SK-N-MC (cell line): ENCODE data around the gene OVOL3.

Experiments used
- DNase-seq: peaks from one replicate; pipeline ENCODE4 v3.0.0-alpha.2; 2011; ENCODE audit warnings: low read depth, low spot score
- H3K27ac ChIP-seq: fragments of 200-600 bp; sonication (generic); 2 replicates; pipeline ENCODE4 v1.5.1; 2016; ENCODE audit warnings: mixed run types
- H3K36me3 ChIP-seq: fragments of 200-600 bp; sonication (generic); 2 replicates; pipeline ENCODE4 v1.6.1; 2017; ENCODE audit warnings: antibody characterized with exemption, low read length, mixed read lengths; ENCODE audit not compliant: insufficient read depth
- H3K4me3 ChIP-seq: fragments of 200-600 bp; sonication (generic); 2 replicates; pipeline ENCODE4 v1.5.1; 2016
- H3K9ac ChIP-seq: fragments of 200-600 bp; sonication (generic); 2 replicates; pipeline ENCODE4 v1.8.0; 2017; ENCODE audit warnings: mixed run types, mixed read lengths; ENCODE audit not compliant: insufficient read length
- H3K9me3 ChIP-seq: fragments of 200-600 bp; sonication (generic); 2 replicates; pipeline ENCODE4 v1.6.1; 2017; ENCODE audit warnings: low read depth, mild to moderate bottlenecking, antibody characterized with exemption, low read length, moderate library complexity, mixed read lengths
- EZH2 ChIP-seq: fragments of 200-600 bp; sonication (generic); IDR thresholded peaks from one replicate; pipeline ENCODE4 v1.6.1; 2017; ENCODE audit warnings: antibody characterized with exemption
- FOXP2 ChIP-seq: optimal IDR thresholded peaks from 2 replicates; pipeline ENCODE3; 2011; ENCODE audit warnings: mild to moderate bottlenecking, moderate library complexity; ENCODE audit not compliant: insufficient read depth; ENCODE audit errors: extremely low read length, control extremely low read depth
- POLR2AphosphoS5 ChIP-seq: IDR thresholded peaks from 2 replicates; pipeline ENCODE4 v1.6.1; 2012; ENCODE audit warnings: mild to moderate bottlenecking, low read depth, low read length, borderline replicate concordance

Gene OVOL3

DNA sequence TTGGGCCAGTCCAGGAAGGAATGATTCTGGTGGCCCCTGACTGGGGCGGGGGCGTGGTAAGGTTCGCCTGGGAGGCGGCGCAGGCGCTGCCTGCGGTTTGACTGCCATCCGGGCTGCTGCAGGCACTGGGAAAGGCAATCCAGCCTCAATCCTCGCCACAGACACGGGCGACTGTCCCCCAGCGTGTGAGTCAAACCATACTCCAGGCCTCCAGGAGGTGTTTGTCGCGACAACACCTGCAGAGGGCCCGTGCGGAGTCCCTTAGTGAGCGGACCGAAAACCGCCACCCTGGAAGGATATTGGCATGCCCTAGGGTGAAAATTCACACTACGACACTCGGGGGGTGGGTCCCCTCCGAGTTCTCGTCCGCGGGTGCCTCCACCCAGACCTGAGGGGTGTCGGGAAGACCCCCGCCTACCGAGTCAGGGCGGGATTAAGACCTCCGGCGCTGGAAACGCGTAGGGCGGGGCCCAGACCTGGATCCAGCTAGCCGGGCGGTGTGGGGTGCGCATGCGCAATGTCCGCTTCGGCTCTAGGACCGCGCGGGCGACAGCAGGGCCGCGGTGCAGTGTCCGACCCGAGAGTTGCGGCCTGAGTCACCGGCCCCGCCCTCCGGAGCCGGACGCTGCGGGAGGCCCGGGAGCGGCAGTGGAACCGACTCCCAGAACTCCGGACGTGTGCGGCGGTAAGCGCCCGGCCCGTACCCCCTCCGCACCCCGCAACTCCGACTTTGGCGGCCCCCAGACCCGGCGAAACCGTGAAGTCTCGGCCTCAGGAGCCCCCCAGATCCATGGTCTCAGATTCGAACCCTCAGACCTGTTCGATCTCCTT is 28.7 kb downstream of the OVOL3 start, which contains the start of gene CAPNS1:
Gene CAPNS1 (plus strand): TSS at position 594 of the 831 bp plus-strand sequence. CDS start 946 bp downstream, outside the sequence.
- peak within 1 kb of the TSS; percentile 88 for H3K4me3 ChIP-seq
- DNase-seq, result no peak
- TF ChIP-seq POLR2AphosphoS5 (peak; percentile 79), FOXP2 (peak; percentile 79), EZH2 (no peak)

DNA sequence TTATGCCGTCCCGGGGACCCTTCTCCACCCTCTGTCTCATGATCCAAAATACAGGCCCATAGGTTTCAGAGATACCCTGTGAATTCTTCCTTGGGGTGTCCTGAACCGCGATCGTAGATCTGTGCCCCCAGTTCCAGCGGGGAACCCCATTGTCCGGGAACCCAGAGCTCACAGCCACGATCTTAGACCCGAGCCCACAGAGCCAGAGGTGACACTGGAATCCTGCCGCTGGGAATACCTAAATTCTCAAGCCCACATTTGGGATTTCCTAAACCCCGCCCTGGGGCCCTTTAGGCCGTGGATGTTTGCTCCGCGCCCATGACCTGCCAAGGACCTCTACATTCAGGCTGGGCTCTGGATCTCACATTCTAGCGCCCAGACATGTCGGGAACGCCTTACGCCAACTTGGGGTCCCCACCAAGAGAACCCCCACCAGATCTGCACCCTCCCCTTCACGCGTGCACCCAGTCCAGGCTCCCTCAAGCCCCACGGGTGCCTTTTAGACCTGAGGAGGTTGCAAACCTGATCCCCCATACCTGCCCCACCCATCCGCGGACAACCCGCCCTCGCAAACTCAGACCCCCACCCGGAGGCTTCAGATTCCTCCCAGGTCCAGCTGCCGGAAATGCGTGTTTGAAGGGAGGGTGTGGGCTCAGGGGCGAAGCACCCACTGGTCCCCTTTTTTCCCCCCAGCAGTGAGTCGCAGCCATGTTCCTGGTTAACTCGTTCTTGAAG is 29.5 kb downstream of the OVOL3 start:
- no peak for TF ChIP-seq EZH2
- no peak for TF ChIP-seq FOXP2
- TF ChIP-seq POLR2AphosphoS5, result no peak
- H3K9me3 ChIP-seq, result no peaks in the 10 kb centered on the region
- H3K9ac ChIP-seq, result peak overlapping the region; percentile 87
- peaks cover 22% of the 10 kb centered on the region for H3K36me3 ChIP-seq
- peak overlapping the region; percentile 76; the same call in 1 of the 2 replicates for H3K27ac ChIP-seq
- peak overlapping the region; percentile 88 for H3K4me3 ChIP-seq
- DNase-seq, result no peak

More for the DNA sequence above, 28.7 kb downstream of the OVOL3 start, which contains the start of gene CAPNS1:
- H3K27ac ChIP-seq, result peak within 1 kb of the TSS; percentile 76; the same call in 1 of the 2 replicates
- no peaks in the 10 kb centered on the region for H3K9me3 ChIP-seq
- peaks cover 19% of the 10 kb centered on the region for H3K36me3 ChIP-seq
- peak within 1 kb of the TSS; percentile 87 for H3K9ac ChIP-seq

DNA sequence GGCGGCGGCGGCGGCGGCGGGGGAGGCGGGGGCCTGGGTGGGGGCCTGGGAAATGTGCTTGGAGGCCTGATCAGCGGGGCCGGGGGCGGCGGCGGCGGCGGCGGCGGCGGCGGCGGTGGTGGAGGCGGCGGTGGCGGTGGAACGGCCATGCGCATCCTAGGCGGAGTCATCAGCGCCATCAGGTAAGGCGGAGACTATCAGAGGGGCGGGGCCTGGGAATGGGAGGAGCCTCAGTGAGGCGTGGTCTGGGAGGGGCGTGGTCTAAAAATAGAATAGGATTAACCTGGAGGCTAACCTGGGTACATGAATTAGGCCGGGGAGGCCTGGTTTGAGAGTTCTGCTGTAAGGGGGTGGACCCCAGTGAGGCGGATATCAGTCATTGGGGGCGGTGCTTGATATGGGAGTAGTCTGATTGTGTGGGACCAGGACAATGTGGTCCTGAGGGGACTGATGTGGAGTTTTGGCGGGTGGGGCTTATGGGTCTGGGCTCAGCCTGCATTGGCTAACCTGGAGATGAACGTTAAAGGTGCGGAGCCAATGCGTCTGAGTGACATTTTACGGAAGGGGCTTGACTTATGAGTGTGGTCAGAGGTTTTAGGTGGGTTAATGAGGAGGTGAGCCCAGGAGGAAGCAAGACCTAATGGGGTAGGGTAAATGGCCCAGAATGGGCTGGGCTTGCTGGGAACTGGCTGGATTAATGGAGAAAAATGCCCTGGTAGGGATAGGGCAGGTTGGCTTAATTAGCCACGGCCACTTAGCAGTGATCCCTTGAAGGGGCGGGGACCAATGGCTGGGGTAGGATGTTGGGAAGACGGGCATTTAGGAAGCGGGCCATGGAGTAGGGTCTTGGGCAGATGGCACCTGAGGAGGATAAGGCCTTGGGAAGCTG is 30.3 kb downstream of the OVOL3 start:
- TF ChIP-seq EZH2 (no peak), POLR2AphosphoS5 (no peak), FOXP2 (no peak)
- no peaks in the 10 kb centered on the region for H3K9me3 ChIP-seq
- no peak overlapping the region for H3K9ac ChIP-seq
- H3K4me3 ChIP-seq, result peak overlapping the region; percentile 88
- H3K36me3 ChIP-seq, result peaks cover 30% of the 10 kb centered on the region
- no peak for DNase-seq
- H3K27ac ChIP-seq, result no peak overlapping the region

DNA sequence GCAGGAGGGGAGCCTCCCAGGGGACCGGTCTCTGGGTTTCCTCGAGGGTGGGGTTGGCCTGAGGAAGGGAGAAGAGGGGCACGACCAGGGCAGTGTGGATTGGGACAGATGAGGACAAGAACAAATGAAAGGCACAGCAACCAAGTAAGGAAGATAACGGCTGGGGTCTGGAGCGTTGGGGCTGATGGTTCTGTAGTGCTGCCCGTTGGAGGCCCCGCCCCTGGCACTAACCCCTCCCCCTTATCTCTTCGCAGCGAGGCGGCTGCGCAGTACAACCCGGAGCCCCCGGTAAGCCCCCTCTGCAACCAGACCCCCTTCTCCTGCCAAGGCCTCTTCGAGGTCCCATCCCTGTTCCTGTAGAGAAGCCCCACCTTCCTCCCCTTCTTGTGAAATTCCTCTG is 31.1 kb downstream of the OVOL3 start:
- TF ChIP-seq FOXP2 (no peak), EZH2 (no peak), POLR2AphosphoS5 (no peak)
- no peak overlapping the region for H3K4me3 ChIP-seq

DNA sequence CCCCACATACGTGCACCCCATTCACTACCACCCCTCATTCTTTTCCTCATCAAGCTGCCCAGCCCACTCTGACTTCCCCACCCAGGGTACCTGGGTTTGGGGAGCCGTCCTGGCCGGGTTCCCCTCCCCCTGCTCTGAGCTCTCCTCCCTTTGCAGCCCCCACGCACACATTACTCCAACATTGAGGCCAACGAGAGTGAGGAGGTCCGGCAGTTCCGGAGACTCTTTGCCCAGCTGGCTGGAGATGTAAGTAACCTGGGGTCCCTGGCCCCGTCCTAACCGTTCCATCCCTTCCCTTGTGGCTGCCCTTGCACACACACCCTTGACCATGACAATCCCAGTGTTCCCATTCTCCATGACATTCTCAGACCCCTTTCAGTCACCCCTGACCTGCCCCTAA is 31.6 kb downstream of the OVOL3 start:
- no peak overlapping the region for H3K4me3 ChIP-seq
- TF ChIP-seq FOXP2, result no peak
- no peak for TF ChIP-seq EZH2
- no peak for TF ChIP-seq POLR2AphosphoS5
- no peaks in the 10 kb centered on the region for H3K9me3 ChIP-seq
- no peak overlapping the region for H3K27ac ChIP-seq
- no peak for DNase-seq
- H3K36me3 ChIP-seq, result peaks cover 40% of the 10 kb centered on the region
- no peak overlapping the region for H3K9ac ChIP-seq

More for the DNA sequence above, 31.1 kb downstream of the OVOL3 start:
- Histone ChIP-seq H3K36me3 (peaks cover 38% of the 10 kb centered on the region), H3K9ac (no peak overlapping the region), H3K9me3 (no peaks in the 10 kb centered on the region), H3K27ac (no peak overlapping the region)
- no peak for DNase-seq

DNA sequence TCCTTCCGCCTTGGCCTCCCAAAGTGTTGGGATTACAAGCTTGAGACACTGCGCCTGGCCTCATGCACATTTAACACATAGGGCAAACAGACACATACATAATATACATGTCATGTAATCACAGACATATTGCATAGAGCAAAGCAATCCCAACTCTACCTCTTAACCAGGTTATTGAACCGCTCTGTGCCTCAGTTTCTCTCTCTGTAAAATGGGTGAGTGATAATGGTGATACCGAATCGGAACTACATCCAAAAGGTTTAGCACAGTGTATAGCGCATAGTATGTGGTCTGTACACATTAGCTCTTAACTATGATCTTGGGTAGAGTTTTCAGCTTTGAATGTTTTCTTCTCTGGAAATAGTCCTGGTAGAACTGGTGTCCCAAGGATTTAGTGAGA is 33.7 kb downstream of the OVOL3 start:
- Histone ChIP-seq H3K36me3 (peaks cover 48% of the 10 kb centered on the region), H3K9me3 (no peaks in the 10 kb centered on the region), H3K27ac (no peak overlapping the region), H3K9ac (no peak overlapping the region), H3K4me3 (no peak overlapping the region)
- TF ChIP-seq FOXP2 (no peak), POLR2AphosphoS5 (no peak), EZH2 (no peak)
- no peak for DNase-seq

DNA sequence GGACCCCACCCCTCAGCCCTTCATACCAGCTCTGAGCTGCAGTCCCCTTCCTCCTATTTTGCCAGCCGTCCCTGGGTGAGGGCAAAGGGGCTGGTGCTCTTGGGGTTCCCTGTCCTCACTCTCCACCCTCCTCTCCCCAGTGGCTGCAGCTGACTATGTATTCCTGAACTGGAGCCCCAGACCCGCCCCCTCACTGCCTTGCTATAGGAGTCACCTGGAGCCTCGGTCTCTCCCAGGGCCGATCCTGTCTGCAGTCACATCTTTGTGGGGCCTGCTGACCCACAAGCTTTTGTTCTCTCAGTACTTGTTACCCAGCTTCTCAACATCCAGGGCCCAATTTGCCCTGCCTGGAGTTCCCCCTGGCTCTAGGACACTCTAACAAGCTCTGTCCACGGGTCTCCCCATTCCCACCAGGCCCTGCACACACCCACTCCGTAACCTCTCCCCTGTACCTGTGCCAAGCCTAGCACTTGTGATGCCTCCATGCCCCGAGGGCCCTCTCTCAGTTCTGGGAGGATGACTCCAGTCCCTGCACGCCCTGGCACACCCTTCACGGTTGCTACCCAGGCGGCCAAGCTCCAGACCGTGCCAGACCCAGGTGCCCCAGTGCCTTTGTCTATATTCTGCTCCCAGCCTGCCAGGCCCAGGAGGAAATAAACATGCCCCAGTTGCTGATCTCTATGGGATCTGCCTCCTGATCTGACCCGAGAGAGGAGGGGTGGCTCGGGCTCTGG is 38.9 kb downstream of the OVOL3 start:
- Histone ChIP-seq H3K4me3 (no peak overlapping the region), H3K36me3 (peaks cover 34% of the 10 kb centered on the region), H3K9me3 (no peaks in the 10 kb centered on the region), H3K27ac (no peak overlapping the region), H3K9ac (no peak overlapping the region)
- DNase-seq, result no peak
- TF ChIP-seq EZH2 (no peak), POLR2AphosphoS5 (no peak), FOXP2 (no peak)
